GM18505 (cell line): ENCODE data around the gene SLC27A5.

Experiments
- ATAC-seq: cut with Tn5 transposase; IDR thresholded peaks from one replicate; pipeline ENCODE4 v1.9.1; 2021; ENCODE audit not compliant: unreplicated experiment
- POLR2A ChIP-seq: IDR thresholded peaks from 4 replicates; pipeline ENCODE4 v1.6.1; 2011; ENCODE audit warnings: borderline replicate concordance; ENCODE audit not compliant: insufficient read depth, insufficient read length; ENCODE audit errors: extremely low read depth

Gene SLC27A5

DNA sequence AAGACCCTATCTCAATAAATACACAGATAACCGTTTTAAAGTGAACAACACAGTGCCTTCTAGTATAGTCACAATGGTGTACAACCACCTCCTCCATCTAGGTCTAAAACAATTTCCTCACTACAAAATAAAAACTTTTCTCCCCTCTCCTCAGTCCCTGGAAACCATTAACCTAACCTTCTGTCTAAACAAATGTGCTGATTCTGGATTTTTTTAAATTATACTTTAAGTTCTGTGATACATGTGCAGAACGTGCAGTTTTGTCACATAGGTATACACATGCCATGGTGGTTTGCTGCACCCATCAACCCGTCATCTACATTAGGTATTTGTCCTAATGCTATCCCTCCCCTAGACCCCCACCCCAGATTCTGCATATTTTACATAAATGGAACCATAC is 17.6 kb upstream of the SLC27A5 start:
- ATAC-seq, result no peak
- no peak for TF ChIP-seq POLR2A

DNA sequence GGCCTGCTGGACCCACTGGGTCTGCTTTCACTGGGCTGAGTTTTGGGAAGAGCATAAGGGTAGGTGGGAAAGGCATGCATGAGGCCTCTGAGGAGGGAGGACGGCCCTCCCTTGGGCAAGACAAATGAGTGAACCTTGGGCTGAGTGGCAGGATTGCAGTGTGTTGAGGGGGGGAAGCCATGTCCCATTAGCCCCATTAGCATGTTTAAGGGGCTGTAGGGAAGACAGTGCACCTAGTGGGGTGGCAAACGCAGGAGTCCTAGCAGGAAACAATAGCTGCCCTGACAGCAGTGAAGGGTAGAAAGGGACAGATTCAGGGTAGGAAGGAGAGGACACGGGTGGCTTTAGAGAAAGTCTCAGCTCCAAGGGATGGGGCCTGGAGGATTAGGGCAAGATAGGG is 10.9 kb upstream of the SLC27A5 start:
- ATAC-seq, result no peak

GRCh38 chr19:58521651-58522050 is 9.9 kb upstream of the SLC27A5 start:
- no peak for ATAC-seq
- no peak for TF ChIP-seq POLR2A

More for the DNA sequence above, 10.9 kb upstream of the SLC27A5 start:
- TF ChIP-seq POLR2A, result no peak

DNA sequence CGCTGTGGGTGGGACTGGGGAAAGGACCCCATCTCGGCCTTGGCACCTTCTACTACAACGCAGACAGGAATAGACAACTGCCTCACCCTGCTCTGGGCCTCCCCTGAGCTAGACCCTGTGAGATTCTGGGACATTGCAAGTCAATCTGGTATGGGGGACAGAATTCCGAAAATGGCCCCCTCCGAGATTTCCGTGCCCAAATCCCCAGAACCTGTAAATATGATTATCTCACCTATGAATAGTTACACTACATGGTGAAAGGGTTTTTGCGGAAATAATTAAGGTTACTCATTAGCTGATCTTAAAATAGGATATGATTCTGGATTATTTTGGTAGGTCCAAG is 8.4 kb upstream of the SLC27A5 start:
- ATAC-seq, result no peak
- TF ChIP-seq POLR2A, result no peak

GRCh38 chr19:58519355-58520256 is 7.8 kb upstream of the SLC27A5 start, which contains the start of gene ZBTB45:
Gene ZBTB45 (minus strand): TSS chr19:58519810. CDS start chr19:58517673, 2,137 bp downstream.
- peak; percentile 82 for TF ChIP-seq POLR2A
- peak; percentile 75 for ATAC-seq

DNA sequence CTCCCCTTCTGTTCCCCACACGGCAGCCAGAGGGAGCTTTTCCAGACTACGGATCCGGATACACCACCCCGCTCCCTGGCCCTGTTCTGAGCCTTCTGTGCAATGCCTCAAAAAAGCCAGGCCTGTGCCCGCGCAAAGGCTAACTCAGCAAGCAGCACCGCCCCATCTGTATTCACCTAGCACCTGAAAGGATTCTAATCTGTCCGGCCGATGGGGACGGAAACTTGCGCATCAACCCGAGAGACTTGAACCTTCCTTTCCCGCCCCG is 7.2 kb upstream of the SLC27A5 start:
- TF ChIP-seq POLR2A, result no peak
- peak; percentile 3 for ATAC-seq

- no peak for ATAC-seq
- no peak for TF ChIP-seq POLR2A
Observed at GRCh38 chr19:58518256-58519086, 6.7 kb upstream of the SLC27A5 start.

DNA sequence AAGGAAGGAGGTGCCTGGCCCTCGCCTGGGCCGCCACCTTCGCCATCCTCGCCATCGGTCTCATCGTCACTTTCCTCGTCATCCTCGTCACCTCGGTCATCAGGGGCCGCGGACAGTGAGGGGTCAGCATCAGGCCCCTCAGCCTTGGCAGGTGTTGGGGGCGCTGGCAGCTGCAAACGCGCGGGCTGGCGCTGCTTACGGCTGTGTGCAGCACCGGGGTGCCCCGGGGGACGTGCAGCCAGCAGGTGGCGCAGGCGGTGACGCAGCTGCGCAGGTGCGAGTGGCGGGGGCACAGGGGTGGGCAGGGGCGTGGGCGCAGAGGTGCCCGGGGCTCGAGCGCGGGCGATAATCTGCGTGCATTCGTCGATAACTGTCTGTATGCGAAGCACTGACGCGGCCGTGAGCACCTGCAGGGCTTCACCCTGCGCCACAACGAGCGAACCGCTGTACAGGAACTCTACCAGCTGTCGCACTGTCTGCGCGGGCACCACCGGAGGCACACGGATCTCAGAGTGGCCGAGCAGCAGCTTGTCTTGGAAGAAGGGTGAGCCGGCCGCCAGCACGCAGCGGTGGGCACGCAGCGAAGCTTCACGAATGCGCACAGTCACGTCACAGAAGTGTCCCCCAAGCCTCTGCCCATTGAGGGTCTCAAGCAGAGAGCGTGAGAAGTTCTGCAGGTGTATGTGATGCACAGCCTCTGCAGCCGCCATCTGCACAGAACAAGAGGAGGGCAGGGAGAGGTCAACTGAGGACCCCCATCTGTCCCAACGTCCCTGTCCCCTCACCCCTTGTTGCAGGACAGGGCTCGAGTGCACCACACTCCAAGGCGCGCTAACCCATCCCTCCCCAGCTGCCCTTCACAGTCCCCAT is 5.4 kb upstream of the SLC27A5 start:
- no peak for ATAC-seq
- no peak for TF ChIP-seq POLR2A

- ATAC-seq, result no peak
- TF ChIP-seq POLR2A, result no peak
Observed at GRCh38 chr19:58516246-58516836, 4.5 kb upstream of the SLC27A5 start.

- TF ChIP-seq POLR2A, result no peak
- ATAC-seq, result no peak
Observed at GRCh38 chr19:58515259-58515658, 3.5 kb upstream of the SLC27A5 start.

DNA sequence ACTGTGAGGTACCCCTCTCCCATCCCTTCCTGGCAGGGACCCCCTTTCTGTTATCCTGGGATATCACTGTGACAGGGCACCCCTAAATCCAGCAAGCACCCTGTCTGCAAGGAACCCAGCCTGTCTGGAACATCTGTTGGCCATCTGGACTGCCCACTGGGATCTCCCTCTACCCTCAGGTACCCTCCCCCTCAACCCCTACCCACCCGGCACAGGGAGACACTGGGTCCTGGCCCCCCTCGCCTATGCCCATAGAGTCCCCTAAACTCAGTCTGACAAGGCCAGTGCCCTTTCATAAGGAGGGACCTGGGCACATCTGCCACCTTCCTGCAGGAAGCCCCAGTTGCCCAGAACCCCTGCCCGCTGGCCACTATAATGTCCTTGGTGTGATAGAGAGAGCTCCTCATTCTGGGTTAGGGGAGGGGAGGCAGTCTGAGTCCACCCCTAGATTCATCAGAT is 2.8 kb upstream of the SLC27A5 start:
- ATAC-seq, result no peak
- no peak for TF ChIP-seq POLR2A

- peak; percentile 83 for TF ChIP-seq POLR2A
- ATAC-seq, result peak; percentile 86
Observed at GRCh38 chr19:58513694-58514563, 2.1 kb upstream of the SLC27A5 start.
